GM23338 (cell line): ENCODE data around the gene TLNRD1. TPM values are rescaled to one million over a fixed set of nuclear protein-coding genes. Genes with fewer than 3 reads are reported as not detected.

Experiments used
- ATAC-seq: fragments of 200-7000 bp; cut with Tn5 transposase; 3 replicates; pipeline ENCODE4 v1.9.1; 2020
- DNase-seq: peaks from one replicate; pipeline ENCODE4 v3.0.0-alpha.2; 2015; ENCODE audit warnings: low spot score
- H2AFZ ChIP-seq: fragments of 200-600 bp; sonication (generic); 2 replicates; pipeline ENCODE4 v1.8.0; 2016; ENCODE audit warnings: antibody characterized with exemption, mild to moderate bottlenecking, moderate library complexity
- H3F3A ChIP-seq: fragments of 200-600 bp; sonication (generic); replicated peaks from 2 replicates; pipeline ENCODE4 v1.8.0; 2017; ENCODE audit warnings: antibody characterized with exemption, mixed run types, low read depth
- H3K27ac ChIP-seq: fragments of 200-600 bp; sonication (generic); 2 replicates; pipeline ENCODE4 v1.6.1; 2016; ENCODE audit warnings: low read depth
- H3K27me3 ChIP-seq: fragments of 200-600 bp; sonication (generic); 2 replicates; pipeline ENCODE4 v1.8.0; 2016; ENCODE audit warnings: mild to moderate bottlenecking, mixed run types, moderate library complexity; ENCODE audit not compliant: insufficient read depth
- H3K36me3 ChIP-seq: fragments of 200-600 bp; sonication (generic); 2 replicates; pipeline ENCODE4 v1.8.0; 2016; ENCODE audit warnings: mild to moderate bottlenecking; ENCODE audit not compliant: insufficient read depth
- H3K4me1 ChIP-seq: fragments of 200-600 bp; sonication (generic); 2 replicates; pipeline ENCODE4 v1.8.0; 2016; ENCODE audit warnings: mild to moderate bottlenecking, moderate library complexity; ENCODE audit not compliant: insufficient read depth
- H3K4me2 ChIP-seq: fragments of 200-600 bp; sonication (generic); 2 replicates; pipeline ENCODE4 v1.7.1; 2017; ENCODE audit warnings: mixed run types
- H3K4me3 ChIP-seq: fragments of 200-600 bp; sonication (generic); 2 replicates; pipeline ENCODE4 v1.6.1; 2016; ENCODE audit warnings: mixed run types
- H3K79me2 ChIP-seq: fragments of 200-600 bp; sonication (generic); replicated peaks from 2 replicates; pipeline ENCODE4 v1.8.0; 2017; ENCODE audit warnings: mild to moderate bottlenecking; ENCODE audit not compliant: insufficient read depth
- H3K9me2 ChIP-seq: fragments of 200-600 bp; sonication (generic); 2 replicates; pipeline ENCODE4 v1.8.0; 2017; ENCODE audit not compliant: insufficient read depth
- H4K20me1 ChIP-seq: fragments of 200-600 bp; sonication (generic); replicated peaks from 2 replicates; pipeline ENCODE4 v1.8.0; 2017; ENCODE audit warnings: mild to moderate bottlenecking; ENCODE audit not compliant: insufficient read depth
- H3K27ac Mint-ChIP-seq: 2 replicates; pipeline ENCODE4 v1.8.0; 2020; ENCODE audit warnings: inconsistent platforms, mild to moderate bottlenecking, moderate library complexity, mixed read lengths
- H3K27me3 Mint-ChIP-seq: 3 replicates; pipeline ENCODE4 v1.8.0; 2022; ENCODE audit warnings: low read depth, mild to moderate bottlenecking, moderate library complexity, mixed read lengths, inconsistent platforms; ENCODE audit not compliant: insufficient read depth, poor library complexity
- H3K36me3 Mint-ChIP-seq: 3 replicates; pipeline ENCODE4 v1.8.0; 2021; ENCODE audit warnings: low read depth, mild to moderate bottlenecking, inconsistent platforms, moderate library complexity, mixed read lengths
- H3K4me1 Mint-ChIP-seq: 3 replicates; pipeline ENCODE4 v1.8.0; 2020; ENCODE audit warnings: mild to moderate bottlenecking, inconsistent platforms, mixed read lengths
- H3K4me3 Mint-ChIP-seq: 3 replicates; pipeline ENCODE4 v1.8.0; 2021; ENCODE audit warnings: moderate library complexity, mild to moderate bottlenecking, inconsistent platforms, mixed read lengths
- H3K9me3 Mint-ChIP-seq: 3 replicates; pipeline ENCODE4 v1.8.0; 2020; ENCODE audit warnings: moderate library complexity, mild to moderate bottlenecking, inconsistent platforms, mixed read lengths
- EZH2 ChIP-seq: fragments of 200-600 bp; sonication (generic); IDR thresholded peaks from one replicate; pipeline ENCODE4 v1.8.0; 2017; ENCODE audit warnings: antibody characterized with exemption, mild to moderate bottlenecking, low read depth; ENCODE audit not compliant: unreplicated experiment
- POLR2AphosphoS5 ChIP-seq: IDR thresholded peaks from 2 replicates; pipeline ENCODE4 v1.6.1; 2016; ENCODE audit warnings: antibody characterized with exemption, low read depth
- STAT1 ChIP-seq: IDR thresholded peaks from one replicate; pipeline ENCODE4 v1.6.1; 2016; ENCODE audit warnings: antibody characterized with exemption; ENCODE audit not compliant: unreplicated experiment
- polyA plus RNA-seq: library from polyadenylated mRNA; unstranded; fragments of >200 nt; fragmentation: Nextera tagmentation; extraction: Ambion mirVana; gene quantifications from 2 replicates; pipeline ENCODE4 v1.2.1, GENCODE V29; 2016
- total RNA-seq: library from RNA; depleted of rRNA; stranded (reverse); fragments of >200 nt; shearing (Covaris generic); gene quantifications from 2 replicates; pipeline ENCODE4 v1.2.3, GENCODE V29; 2014
- TF ChIP-seq, protein P1 (sequence below): fragments of 250-450 bp; sonication (Bioruptor Pico); IDR thresholded peaks from 2 replicates; pipeline ENCODE4 v1.5.0; 2020; ENCODE audit warnings: mild to moderate bottlenecking, moderate library complexity

Gene TLNRD1
- total and polyA plus RNA-seq, 2 experiments from 2014 or later = 6.7 to 27.3 TPM

DNA sequence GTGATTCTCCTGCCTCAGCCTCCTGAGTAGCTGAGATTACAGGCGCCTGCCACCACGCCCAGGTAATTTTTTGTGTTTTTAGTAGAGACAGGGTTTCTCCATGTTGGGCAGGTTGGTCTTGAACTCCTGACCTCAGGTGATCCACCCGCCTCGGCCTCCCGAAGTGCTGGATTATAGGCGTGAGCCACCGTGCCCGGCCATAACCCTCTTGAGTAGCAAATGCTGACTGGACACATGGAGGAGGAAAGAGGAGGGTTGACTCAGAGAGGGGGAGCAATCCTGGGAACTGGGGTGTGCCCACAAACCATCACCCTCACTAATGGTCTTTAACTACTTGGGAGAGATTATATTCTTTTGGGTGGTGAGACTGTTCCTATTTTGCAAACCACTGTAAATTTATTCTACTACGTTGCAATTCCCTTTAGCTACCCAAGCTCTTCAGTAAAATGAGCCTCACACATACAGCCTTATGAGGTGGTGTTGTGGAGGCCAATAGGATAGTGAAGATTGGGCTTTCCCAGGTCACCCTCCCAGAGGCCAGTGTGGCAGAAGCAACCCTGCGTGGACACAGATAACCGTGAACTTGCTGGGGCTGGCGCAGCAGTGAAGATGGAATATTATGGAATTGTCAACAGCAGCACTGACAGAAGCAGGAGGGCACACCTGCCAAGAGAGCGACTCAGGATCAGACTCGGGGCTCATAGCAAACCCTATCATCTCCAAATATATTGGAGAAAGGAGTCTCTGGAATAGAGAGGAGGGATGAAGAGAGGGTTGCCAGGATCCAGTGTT is 37.4 kb downstream of the TLNRD1 start (continued):
- TF ChIP-seq, protein P1, sequence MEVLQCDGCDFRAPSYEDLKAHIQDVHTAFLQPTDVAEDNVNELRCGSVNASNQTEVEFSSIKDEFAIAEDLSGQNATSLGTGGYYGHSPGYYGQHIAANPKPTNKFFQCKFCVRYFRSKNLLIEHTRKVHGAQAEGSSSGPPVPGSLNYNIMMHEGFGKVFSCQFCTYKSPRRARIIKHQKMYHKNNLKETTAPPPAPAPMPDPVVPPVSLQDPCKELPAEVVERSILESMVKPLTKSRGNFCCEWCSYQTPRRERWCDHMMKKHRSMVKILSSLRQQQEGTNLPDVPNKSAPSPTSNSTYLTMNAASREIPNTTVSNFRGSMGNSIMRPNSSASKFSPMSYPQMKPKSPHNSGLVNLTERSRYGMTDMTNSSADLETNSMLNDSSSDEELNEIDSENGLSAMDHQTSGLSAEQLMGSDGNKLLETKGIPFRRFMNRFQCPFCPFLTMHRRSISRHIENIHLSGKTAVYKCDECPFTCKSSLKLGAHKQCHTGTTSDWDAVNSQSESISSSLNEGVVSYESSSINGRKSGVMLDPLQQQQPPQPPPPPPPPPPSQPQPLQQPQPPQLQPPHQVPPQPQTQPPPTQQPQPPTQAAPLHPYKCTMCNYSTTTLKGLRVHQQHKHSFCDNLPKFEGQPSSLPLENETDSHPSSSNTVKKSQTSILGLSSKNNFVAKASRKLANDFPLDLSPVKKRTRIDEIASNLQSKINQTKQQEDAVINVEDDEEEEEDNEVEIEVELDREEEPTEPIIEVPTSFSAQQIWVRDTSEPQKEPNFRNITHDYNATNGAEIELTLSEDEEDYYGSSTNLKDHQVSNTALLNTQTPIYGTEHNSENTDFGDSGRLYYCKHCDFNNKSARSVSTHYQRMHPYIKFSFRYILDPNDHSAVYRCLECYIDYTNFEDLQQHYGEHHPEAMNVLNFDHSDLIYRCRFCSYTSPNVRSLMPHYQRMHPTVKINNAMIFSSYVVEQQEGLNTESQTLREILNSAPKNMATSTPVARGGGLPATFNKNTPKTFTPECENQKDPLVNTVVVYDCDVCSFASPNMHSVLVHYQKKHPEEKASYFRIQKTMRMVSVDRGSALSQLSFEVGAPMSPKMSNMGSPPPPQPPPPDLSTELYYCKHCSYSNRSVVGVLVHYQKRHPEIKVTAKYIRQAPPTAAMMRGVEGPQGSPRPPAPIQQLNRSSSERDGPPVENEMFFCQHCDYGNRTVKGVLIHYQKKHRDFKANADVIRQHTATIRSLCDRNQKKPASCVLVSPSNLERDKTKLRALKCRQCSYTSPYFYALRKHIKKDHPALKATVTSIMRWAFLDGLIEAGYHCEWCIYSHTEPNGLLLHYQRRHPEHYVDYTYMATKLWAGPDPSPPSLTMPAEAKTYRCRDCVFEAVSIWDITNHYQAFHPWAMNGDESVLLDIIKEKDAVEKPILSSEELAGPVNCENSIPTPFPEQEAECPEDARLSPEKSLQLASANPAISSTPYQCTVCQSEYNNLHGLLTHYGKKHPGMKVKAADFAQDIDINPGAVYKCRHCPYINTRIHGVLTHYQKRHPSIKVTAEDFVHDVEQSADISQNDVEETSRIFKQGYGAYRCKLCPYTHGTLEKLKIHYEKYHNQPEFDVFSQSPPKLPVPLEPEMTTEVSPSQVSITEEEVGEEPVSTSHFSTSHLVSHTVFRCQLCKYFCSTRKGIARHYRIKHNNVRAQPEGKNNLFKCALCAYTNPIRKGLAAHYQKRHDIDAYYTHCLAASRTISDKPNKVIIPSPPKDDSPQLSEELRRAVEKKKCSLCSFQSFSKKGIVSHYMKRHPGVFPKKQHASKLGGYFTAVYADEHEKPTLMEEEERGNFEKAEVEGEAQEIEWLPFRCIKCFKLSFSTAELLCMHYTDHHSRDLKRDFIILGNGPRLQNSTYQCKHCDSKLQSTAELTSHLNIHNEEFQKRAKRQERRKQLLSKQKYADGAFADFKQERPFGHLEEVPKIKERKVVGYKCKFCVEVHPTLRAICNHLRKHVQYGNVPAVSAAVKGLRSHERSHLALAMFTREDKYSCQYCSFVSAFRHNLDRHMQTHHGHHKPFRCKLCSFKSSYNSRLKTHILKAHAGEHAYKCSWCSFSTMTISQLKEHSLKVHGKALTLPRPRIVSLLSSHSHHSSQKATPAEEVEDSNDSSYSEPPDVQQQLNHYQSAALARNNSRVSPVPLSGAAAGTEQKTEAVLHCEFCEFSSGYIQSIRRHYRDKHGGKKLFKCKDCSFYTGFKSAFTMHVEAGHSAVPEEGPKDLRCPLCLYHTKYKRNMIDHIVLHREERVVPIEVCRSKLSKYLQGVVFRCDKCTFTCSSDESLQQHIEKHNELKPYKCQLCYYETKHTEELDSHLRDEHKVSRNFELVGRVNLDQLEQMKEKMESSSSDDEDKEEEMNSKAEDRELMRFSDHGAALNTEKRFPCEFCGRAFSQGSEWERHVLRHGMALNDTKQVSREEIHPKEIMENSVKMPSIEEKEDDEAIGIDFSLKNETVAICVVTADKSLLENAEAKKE (CRISPR knock-in tag) = no peak
- TF ChIP-seq STAT1 (no peak), EZH2 (no peak)

DNA sequence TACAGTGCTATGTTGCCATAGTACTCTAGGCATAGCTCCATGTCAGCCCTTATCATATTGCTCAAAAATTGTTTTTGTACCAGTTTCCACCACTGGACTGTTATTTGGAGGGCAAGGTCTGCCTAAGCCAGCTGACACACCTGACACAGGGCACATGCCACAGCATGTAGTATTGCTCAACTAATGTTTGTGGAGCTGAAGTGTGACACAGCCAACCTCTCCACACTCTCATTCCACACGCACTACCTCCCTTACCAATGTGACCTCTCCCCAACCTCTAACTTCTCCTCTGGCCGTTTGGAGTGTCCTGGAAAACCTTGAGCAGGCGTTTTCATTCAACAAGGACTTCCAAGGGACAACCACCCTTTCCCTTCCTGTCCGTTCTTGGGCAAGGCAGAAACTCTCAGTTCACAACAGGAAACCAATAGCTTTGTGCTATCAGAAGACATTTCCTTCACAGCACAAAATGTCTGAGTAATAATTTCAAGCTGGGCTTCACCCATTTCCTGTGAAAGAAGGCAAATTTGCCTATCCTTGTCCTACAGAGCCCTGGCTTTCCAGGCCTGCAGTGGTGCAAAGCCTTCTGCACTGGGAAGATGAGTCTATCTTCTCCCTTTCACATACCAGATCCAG is 38.4 kb downstream of the TLNRD1 start:
- Histone ChIP-seq H3K36me3 (no peaks in the 10 kb centered on the region), H3K79me2 (no peaks in the 10 kb centered on the region), H3K27me3 (no peaks in the 10 kb centered on the region), H3K4me3 (no peak overlapping the region), H3K27ac (no peak overlapping the region), H3K9me2 (no peaks in the 10 kb centered on the region), H2AFZ (no peak overlapping the region), H3F3A (no peaks in the 10 kb centered on the region), H4K20me1 (no peaks in the 10 kb centered on the region), H3K4me2 (no peak overlapping the region), H3K4me1 (no peaks in the 10 kb centered on the region)
- DNase-seq (no peak), ATAC-seq (no peak)
- H3K4me3 Mint-ChIP-seq = no peak overlapping the region
- no peaks in the 10 kb centered on the region for H3K36me3 Mint-ChIP-seq
- no peaks in the 10 kb centered on the region for H3K9me3 Mint-ChIP-seq
- no peak overlapping the region for H3K27ac Mint-ChIP-seq
- no peaks in the 10 kb centered on the region for H3K27me3 Mint-ChIP-seq
- no peaks in the 10 kb centered on the region for H3K4me1 Mint-ChIP-seq
- TF ChIP-seq, protein P1 (CRISPR knock-in tag) = no peak
- TF ChIP-seq POLR2AphosphoS5 = no peak
